ENCODE data around the gene ARHGAP44.

The ARHGAP44 gene

GRCh38 chr17:13025687-13026086 lies 236.4 kb downstream of the ARHGAP44 start:
- DNase-seq (ENCODE audit: low spot score), result no peak

- no peak for DNase-seq (ENCODE audit: low spot score)
Measured at GRCh38 chr17:13027246-13027645, 237.9 kb downstream of the ARHGAP44 start.

- DNase-seq (ENCODE audit: low spot score), result no peak
Measured at GRCh38 chr17:13029340-13029739, 240.0 kb downstream of the ARHGAP44 start.

DNA sequence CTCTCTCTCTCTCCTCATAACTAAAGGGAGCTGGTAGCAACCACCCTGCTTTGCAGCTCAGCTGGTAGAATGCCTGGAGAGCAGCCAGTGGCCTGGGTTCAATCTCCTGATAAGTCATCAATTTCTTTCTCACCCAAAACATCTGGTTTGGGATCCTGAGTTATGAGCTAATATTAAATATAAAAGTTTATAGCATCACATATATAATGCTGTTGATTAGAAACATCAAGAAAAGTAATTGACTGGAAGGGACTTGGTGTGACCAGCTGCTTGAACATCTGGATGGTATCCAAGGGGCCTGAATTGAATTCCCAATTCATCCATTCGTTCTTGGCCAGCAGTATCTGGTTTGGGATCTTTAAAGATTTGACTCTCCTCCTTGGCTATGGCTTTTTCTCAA lies 240.8 kb downstream of the ARHGAP44 start:
- DNase-seq (ENCODE audit: low spot score), result no peak

DNA sequence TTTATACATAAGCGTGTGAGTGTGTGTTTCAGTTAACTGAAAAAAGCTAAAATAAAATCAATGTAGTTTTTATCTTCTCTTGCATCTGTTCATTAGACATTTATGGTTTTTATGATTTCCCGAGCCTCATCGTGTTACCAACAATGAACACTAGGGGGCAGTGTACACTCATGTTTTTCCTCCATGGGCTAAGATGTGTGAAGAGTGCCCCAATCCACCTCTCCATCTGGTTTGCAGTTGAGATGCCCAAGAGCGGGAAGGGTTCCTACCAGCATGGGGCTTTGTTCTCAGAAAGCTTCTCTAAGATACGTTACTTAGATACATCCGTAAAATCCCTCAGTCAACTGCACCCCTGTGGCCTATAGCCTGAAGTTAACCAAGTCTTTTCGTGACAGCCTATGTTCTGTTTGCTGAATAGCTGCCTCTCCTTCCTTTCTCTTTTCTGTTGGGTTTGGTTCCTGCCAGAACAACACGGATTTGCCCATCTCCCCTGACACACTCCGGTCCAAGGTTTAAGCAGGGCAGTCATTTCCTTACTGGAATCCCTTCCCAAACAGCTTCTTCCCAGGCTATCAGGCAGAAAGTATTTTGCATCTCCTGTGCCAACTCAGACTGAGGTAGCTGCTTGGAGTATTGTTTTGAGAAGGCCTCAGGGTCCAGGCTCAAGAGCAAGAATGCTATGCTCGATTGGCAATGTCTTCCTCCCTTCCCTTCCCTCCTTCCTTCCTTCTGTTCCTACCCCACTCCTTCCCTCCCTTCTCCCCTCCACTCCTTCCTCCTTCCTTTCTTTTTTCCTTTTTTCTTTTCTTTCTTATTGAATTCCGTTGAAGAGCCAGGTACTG lies 241.4 kb downstream of the ARHGAP44 start:
- peak; percentile 49 for DNase-seq (ENCODE audit: low spot score)

DNA sequence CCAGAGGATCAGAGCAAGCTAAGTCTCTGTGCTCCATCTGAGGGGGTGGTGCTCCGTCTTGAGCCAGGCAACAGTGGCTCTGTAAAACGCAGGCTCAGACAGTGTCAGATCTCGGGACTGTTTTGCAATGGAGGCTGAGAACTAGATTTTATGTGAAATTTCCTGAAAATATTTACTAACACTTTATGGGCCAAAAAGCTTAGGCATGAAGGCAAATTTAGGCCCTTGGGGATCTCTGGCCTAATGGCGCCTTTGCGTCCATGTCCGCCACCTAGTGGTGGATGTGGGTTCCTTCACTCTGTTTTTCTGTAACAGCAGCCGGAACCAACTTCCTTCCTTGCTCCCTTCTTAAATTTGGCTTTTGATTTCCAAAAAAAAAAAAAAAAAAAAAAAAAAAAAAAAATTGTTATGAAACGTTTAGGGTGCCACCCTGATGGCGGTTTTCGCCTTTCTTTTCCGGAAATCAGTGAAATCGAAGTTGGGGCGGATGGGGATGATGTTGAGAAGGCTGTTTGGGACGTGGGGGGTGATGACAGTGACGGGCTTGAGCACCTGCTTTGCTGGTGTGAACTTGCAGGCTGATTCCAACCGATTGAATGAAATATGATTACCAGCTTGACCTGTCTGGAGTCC lies 242.5 kb downstream of the ARHGAP44 start:
- no peak for DNase-seq (ENCODE audit: low spot score)

DNA sequence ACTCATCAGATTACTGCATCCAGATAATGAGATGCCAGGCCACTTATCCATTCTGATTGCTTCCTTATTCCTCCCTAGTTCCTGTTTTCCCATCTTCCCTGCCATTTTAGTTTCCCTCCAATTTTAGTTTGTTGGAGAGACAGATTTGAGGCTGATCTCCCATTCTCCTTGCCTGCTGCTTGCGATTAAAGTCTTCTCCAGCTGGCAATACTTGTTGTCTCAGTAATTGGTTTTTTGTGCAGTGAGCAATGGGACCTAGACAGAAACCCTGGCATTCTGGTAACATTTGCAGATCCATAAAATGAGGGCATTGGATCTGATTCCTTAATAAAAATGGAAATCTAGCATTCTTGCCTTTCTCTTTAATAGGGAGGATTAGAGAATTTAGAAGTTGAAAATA lies 246.1 kb downstream of the ARHGAP44 start:
- DNase-seq (ENCODE audit: low spot score), result no peak

- DNase-seq (ENCODE audit: low spot score), result no peak
Measured at GRCh38 chr17:13036751-13037150, 247.5 kb downstream of the ARHGAP44 start.

DNA sequence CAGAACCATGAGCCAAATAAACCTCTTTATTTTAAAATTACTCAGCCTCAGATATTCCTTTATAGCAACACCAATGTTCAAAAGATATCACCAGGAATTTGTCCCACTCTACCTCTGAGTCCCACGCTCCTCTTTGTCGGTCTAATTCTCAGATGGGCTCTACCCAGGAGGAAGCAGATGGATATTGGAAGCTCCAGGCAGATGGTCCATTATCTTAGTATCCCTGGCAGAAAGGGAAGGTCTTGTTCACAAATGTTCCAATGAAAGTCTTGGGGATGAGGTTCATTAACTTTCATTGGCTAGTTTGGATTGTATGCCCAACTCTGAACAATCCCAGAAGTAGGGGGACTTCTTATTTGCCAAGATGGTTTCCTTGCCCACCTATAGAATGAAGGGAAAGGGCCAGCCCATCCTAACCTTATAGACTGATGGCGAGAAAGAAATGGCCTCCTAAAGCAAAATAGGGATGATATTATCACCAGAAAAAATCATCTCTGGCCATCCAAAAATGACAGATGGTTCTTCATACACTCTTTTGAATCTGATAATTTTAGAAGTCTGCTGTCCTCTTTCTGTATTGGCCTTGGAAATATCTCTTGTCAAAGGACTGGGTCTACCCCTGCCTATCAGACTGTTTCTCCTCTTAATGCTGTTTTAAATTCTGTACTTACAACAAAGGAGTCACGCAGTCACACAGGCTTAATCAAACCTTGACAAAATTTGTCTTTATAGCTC lies 249.8 kb downstream of the ARHGAP44 start:
- DNase-seq (ENCODE audit: low spot score), result no peak
